K562 (cell line): ENCODE results near the gene API5. TPM values are rescaled to one million over a fixed set of nuclear protein-coding genes. Genes with fewer than 3 reads are reported as not detected.
"Not testable (repeated sequence)": the region's sequence is repeated elsewhere in the genome, so short reads cannot be mapped to it uniquely, and the experiment has no call there.

Experiments
- ATAC-seq: fragments of 200-7000 bp; cut with Tn5 transposase; 3 replicates; pipeline ENCODE4 v1.9.1; 2020; ENCODE audit warnings: moderate library complexity
- BruUV-seq: library from RNA; stranded (reverse); fragments of 400-500 nt; replicated peaks from 2 replicates; lab custom pipeline; 2021; lab: Mats Ljungman, UMichigan
- CTCF ChIA-PET: fragments of 300-600 bp; formaldehyde crosslinking; extraction: SDS; loops from one replicate; lab custom pipeline; 2021; ENCODE audit warnings: low intra/inter-chr PET ratio; lab: Yijun Ruan, JAX
- POLR2A ChIA-PET: fragments of 300-600, 350-650 bp; sonication (Branson Sonifier 250); formaldehyde crosslinking; extraction: SDS; loops from one replicate; lab custom pipeline; 2021; ENCODE audit warnings: antibody characterized with exemption, inconsistent platforms; lab: Yijun Ruan, JAX
- DNase-seq, 4 experiments: peaks; one replicate each; pipeline versions ENCODE4 v3.0.0 to v3.0.0-alpha.2; 2011 to 2018; ENCODE audit warnings: low spot score in 3 of 4, mixed read lengths in 3 of 4; ENCODE audit errors: extremely low read depth in 1 of 4
- FAIRE-seq: peaks from 2 replicates; lab custom pipeline; 2011; peaks lifted over from hg19 to GRCh38; lab: Jason Lieb, UNC
- H2AFZ ChIP-seq: 2 replicates; pipeline ENCODE4 v1.6.0; 2011; ENCODE audit warnings: low read depth, low read length, control low read depth, inconsistent platforms
- H3K27ac ChIP-seq: fragments of 200-600 bp; 3 replicates; pipeline ENCODE4 v1.8.0; 2011; ENCODE audit warnings: low read depth, mild to moderate bottlenecking, control low read depth, inconsistent platforms, low read length, moderate library complexity, mixed read lengths; ENCODE audit errors: extremely low read depth
- H3K27me3 ChIP-seq, 2 experiments: fragments of 300-600 bp in 1 of 2; 2 replicates in 1 of 2; 3 replicates in 1 of 2; pipeline versions ENCODE4 v1.6.0 to v1.8.0; 2011; ENCODE audit warnings: inconsistent platforms in 2 of 2, low read length in 2 of 2, mild to moderate bottlenecking in 1 of 2, mixed read lengths in 1 of 2, moderate library complexity in 1 of 2; ENCODE audit not compliant: control insufficient read depth in 2 of 2, insufficient read depth in 2 of 2
- H3K36me3 ChIP-seq: fragments of 300-600 bp; 3 replicates; pipeline ENCODE4 v1.8.0; 2011; ENCODE audit warnings: mild to moderate bottlenecking, low read length, inconsistent platforms; ENCODE audit not compliant: control insufficient read depth, insufficient read depth
- H3K4me1 ChIP-seq, 2 experiments: fragments of 200-600 bp in 1 of 2; replicated peaks in 1 of 2; 2 replicates in 1 of 2; 3 replicates in 1 of 2; pipeline versions ENCODE4 v1.5.1 to v1.8.0; 2011; ENCODE audit warnings: inconsistent platforms in 2 of 2, low read length in 2 of 2, mild to moderate bottlenecking in 1 of 2, mixed read lengths in 1 of 2, moderate library complexity in 1 of 2; ENCODE audit not compliant: control insufficient read depth in 2 of 2, insufficient read depth in 2 of 2
- H3K4me2 ChIP-seq: 2 replicates; pipeline ENCODE4 v1.6.1; 2011; ENCODE audit warnings: low read length, control low read depth, inconsistent platforms, mixed read lengths; ENCODE audit not compliant: insufficient read depth
- H3K4me3 ChIP-seq: fragments of 200-600 bp; sonication (generic), shearing (Covaris generic); 2 replicates; pipeline ENCODE4 v1.5.1; 2016; ENCODE audit warnings: control low read depth, inconsistent platforms
- H3K79me2 ChIP-seq: fragments of 200-600 bp; 3 replicates; pipeline ENCODE4 v1.8.0; 2011; ENCODE audit warnings: low read length, inconsistent platforms; ENCODE audit not compliant: control insufficient read depth, insufficient read depth
- H3K9ac ChIP-seq, 2 experiments: 2 replicates each; pipeline versions ENCODE4 v1.6.0 to v1.6.1; 2011; ENCODE audit warnings: low read depth in 2 of 2, low read length in 2 of 2, control low read depth in 1 of 2, inconsistent platforms in 1 of 2, mild to moderate bottlenecking in 1 of 2, mixed read lengths in 1 of 2; ENCODE audit not compliant: insufficient read depth in 1 of 2
- H3K9me1 ChIP-seq: one replicate; pipeline ENCODE4 v1.6.0; 2011; ENCODE audit warnings: inconsistent platforms, mild to moderate bottlenecking, low read length, moderate library complexity; ENCODE audit not compliant: control insufficient read depth, insufficient read depth
- H3K9me3 ChIP-seq: replicated peaks from 2 replicates; pipeline ENCODE4 v1.5.1; 2011; ENCODE audit warnings: low read depth, low read length, inconsistent platforms; ENCODE audit not compliant: control insufficient read depth, insufficient read depth
- H4K20me1 ChIP-seq: replicated peaks from 2 replicates; pipeline ENCODE4 v1.6.1; 2011; ENCODE audit warnings: low read length, inconsistent platforms, mixed read lengths; ENCODE audit not compliant: control insufficient read depth, insufficient read depth
- C11orf30 ChIP-seq: fragments of 450-650 bp; IDR thresholded peaks from 2 replicates; pipeline ENCODE4 v1.6.1; 2016; ENCODE audit warnings: low read depth, mild to moderate bottlenecking
- FOS ChIP-seq: IDR thresholded peaks from 3 replicates; pipeline ENCODE4 v1.6.1; 2011; ENCODE audit not compliant: insufficient read length; ENCODE audit errors: extremely low read depth
- FOXK2 ChIP-seq, 2 experiments: fragments of 450-650 bp; IDR thresholded peaks in 1 of 2; conservative IDR thresholded peaks in 1 of 2; 2 replicates each; pipeline ENCODE4 v1.6.1; 2016; ENCODE audit warnings: low read depth in 2 of 2, mild to moderate bottlenecking in 1 of 2
- ILK ChIP-seq: fragments of 450-650 bp; IDR thresholded peaks from 2 replicates; pipeline ENCODE4 v1.6.1; 2016; ENCODE audit warnings: missing genetic modification characterization, low read depth, mild to moderate bottlenecking, missing compliant biosample characterization, moderate library complexity, borderline replicate concordance
- RB1 ChIP-seq: fragments of 450-650 bp; IDR thresholded peaks from 2 replicates; pipeline ENCODE4 v1.6.1; 2017; ENCODE audit warnings: low read depth, mild to moderate bottlenecking
- WGBS: fragments of 100-300 bp; shearing (Covaris generic); methylation state at CpG from one replicate; pipeline ENCODE4 v1.1.6; 2016; ENCODE audit warnings: low coverage, mixed read lengths; ENCODE audit not compliant: insufficient coverage; ENCODE audit errors: missing lambda C conversion rate; 5-methylcytosine and 5-hydroxymethylcytosine counted together
- in situ Hi-C: fragments of 300-500 bp; cut with MboI; formaldehyde crosslinking; loops from 4 replicates; pipeline ENCODE4 v1.15.0; 2018; ENCODE audit warnings: inconsistent platforms, mixed read lengths
- intact Hi-C: fragments of 100-400 bp; cut with micrococcal nuclease; formaldehyde crosslinking; loops from 2 replicates; pipeline ENCODE4 v1.14.2; 2022
- polyA plus RNA-seq, 8 experiments: library from polyadenylated mRNA; depleted of rRNA in 4 of 8; stranded (reverse) in 5 of 8; unstranded in 3 of 8; fragments of >200 nt; fragmentation: Nextera tagmentation in 2 of 8; fragmentation: Illumina TruSeq in 1 of 8; extraction: Ambion mirVana in 2 of 8; extraction: Trizol in 1 of 8; gene quantifications; 2 replicates each; pipeline versions ENCODE4 v1.2.1 to v1.2.3, GENCODE V29; 2011 to 2014; ENCODE audit warnings: inconsistent platforms in 1 of 8, missing spikeins in 1 of 8
- total RNA-seq, 7 experiments: library from RNA; depleted of rRNA in 6 of 7; stranded (reverse); fragments of >200 nt in 6 of 7; fragmentation: Illumina TruSeq in 2 of 7; extraction: Trizol in 2 of 7; gene quantifications; 2 replicates each; pipeline versions ENCODE4 v1.2.1 to v1.2.3, GENCODE V29; 2011 to 2021; ENCODE audit warnings: low replicate concordance in 1 of 7
- TF ChIP-seq, protein P1 (sequence below): fragments of 250-450 bp; sonication (Bioruptor Pico); IDR thresholded peaks from 2 replicates; pipeline ENCODE4 v1.4.0; 2020; ENCODE audit warnings: mild to moderate bottlenecking, moderate library complexity, borderline replicate concordance
- TF ChIP-seq, protein P2 (sequence below): fragments of 450-650 bp; IDR thresholded peaks from 2 replicates; pipeline ENCODE4 v1.6.1; 2016; ENCODE audit warnings: borderline replicate concordance
- TF ChIP-seq, protein P3 (sequence below): fragments of 450-650 bp; IDR thresholded peaks from one replicate; pipeline ENCODE4 v1.6.1; 2018; ENCODE audit warnings: mild to moderate bottlenecking, moderate library complexity; ENCODE audit not compliant: partially characterized antibody

The API5 gene
- total and polyA plus RNA-seq, 9 of the 15 experiments (the other 6 are each of a cell fraction or from before 2014, with no cell fraction given): 59.8 to 146 (median 123) TPM

DNA sequence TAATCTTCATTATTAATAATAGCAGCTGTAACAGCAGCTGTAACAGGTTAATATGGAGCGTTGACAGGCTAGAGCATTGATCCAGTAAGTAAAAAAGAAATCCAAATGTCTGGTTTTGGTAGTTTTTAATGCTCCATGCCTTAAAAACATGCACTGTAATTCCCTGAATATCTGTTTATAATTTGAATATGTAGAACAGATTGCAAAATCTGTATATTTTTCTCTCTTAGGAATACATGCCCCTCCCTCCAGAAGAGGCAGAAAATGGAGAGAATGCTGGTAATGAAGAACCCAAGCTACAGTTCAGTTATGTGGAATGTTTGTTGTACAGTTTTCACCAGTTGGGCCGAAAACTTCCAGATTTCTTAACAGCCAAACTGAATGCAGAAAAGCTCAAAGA lies 16.7 kb downstream of the API5 start (continued):
- TF ChIP-seq, protein P1, sequence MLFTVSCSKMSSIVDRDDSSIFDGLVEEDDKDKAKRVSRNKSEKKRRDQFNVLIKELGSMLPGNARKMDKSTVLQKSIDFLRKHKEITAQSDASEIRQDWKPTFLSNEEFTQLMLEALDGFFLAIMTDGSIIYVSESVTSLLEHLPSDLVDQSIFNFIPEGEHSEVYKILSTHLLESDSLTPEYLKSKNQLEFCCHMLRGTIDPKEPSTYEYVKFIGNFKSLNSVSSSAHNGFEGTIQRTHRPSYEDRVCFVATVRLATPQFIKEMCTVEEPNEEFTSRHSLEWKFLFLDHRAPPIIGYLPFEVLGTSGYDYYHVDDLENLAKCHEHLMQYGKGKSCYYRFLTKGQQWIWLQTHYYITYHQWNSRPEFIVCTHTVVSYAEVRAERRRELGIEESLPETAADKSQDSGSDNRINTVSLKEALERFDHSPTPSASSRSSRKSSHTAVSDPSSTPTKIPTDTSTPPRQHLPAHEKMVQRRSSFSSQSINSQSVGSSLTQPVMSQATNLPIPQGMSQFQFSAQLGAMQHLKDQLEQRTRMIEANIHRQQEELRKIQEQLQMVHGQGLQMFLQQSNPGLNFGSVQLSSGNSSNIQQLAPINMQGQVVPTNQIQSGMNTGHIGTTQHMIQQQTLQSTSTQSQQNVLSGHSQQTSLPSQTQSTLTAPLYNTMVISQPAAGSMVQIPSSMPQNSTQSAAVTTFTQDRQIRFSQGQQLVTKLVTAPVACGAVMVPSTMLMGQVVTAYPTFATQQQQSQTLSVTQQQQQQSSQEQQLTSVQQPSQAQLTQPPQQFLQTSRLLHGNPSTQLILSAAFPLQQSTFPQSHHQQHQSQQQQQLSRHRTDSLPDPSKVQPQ (CRISPR knock-in tag): no peak
- no peak for TF ChIP-seq ILK (tag)

DNA sequence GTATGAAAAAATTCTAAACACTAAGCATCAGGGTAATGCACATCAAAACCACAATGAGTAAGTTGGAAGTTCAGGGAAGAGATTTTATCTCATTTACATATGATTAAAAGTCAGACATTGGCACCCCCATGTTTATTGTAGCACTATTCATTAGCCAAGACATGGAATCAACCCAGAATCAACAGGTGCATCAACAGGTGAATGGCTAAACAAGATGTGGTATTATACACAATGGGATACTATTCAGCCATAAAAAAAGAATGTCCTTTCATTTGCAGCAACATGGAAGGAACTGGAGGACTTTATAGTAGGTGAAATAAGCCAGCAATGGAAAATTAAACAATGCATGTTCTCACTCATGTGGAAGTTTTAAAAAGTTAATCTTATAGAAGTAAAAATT lies 29.4 kb downstream of the API5 start:
- no peaks in the 10 kb centered on the region for H3K9me1 ChIP-seq
- no peak overlapping the region for H3K4me3 ChIP-seq
- in situ Hi-C loops: no loop called here
- ChIA-PET CTCF (no interaction called here), POLR2A (interaction anchor here (0.8 kb wide), 1 partner anchor 20 kb away, joined by 3 read pairs; no protein-coding TSS in a partner anchor)
- H4K20me1 ChIP-seq: no peaks in the 10 kb centered on the region
- intact Hi-C loops: no loop called here
- ATAC-seq (no peak), DNase-seq (no peak), FAIRE-seq (no peak)
- TF ChIP-seq RB1 (no peak), C11orf30 (no peak), FOXK2 (conservative IDR thresholded peaks at IDR 0.05 in 1 of 2, IDR thresholded peaks at IDR 0.05 in 1 of 2; ENCODE audit: low read depth in 2 of 2) (no peak), FOS (no peak)
- TF ChIP-seq, protein P2, sequence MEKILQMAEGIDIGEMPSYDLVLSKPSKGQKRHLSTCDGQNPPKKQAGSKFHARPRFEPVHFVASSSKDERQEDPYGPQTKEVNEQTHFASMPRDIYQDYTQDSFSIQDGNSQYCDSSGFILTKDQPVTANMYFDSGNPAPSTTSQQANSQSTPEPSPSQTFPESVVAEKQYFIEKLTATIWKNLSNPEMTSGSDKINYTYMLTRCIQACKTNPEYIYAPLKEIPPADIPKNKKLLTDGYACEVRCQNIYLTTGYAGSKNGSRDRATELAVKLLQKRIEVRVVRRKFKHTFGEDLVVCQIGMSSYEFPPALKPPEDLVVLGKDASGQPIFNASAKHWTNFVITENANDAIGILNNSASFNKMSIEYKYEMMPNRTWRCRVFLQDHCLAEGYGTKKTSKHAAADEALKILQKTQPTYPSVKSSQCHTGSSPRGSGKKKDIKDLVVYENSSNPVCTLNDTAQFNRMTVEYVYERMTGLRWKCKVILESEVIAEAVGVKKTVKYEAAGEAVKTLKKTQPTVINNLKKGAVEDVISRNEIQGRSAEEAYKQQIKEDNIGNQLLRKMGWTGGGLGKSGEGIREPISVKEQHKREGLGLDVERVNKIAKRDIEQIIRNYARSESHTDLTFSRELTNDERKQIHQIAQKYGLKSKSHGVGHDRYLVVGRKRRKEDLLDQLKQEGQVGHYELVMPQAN: no peak
- TF ChIP-seq, protein P3, sequence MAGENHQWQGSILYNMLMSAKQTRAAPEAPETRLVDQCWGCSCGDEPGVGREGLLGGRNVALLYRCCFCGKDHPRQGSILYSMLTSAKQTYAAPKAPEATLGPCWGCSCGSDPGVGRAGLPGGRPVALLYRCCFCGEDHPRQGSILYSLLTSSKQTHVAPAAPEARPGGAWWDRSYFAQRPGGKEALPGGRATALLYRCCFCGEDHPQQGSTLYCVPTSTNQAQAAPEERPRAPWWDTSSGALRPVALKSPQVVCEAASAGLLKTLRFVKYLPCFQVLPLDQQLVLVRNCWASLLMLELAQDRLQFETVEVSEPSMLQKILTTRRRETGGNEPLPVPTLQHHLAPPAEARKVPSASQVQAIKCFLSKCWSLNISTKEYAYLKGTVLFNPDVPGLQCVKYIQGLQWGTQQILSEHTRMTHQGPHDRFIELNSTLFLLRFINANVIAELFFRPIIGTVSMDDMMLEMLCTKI: no peak
- no TSS peak for BruUV-seq
- H3K27ac ChIP-seq: no peak overlapping the region
- no peaks in the 10 kb centered on the region for H3K79me2 ChIP-seq
- peaks cover 50% of the 10 kb centered on the region for H3K36me3 ChIP-seq
- H3K4me2 ChIP-seq: no peak overlapping the region
- no peaks in the 10 kb centered on the region for H3K27me3 ChIP-seq
- no peak overlapping the region for H2AFZ ChIP-seq
- H3K9me3 ChIP-seq: no peaks in the 10 kb centered on the region
- H3K4me1 ChIP-seq: no peaks in the 10 kb centered on the region
- no peak overlapping the region for H3K9ac ChIP-seq

DNA sequence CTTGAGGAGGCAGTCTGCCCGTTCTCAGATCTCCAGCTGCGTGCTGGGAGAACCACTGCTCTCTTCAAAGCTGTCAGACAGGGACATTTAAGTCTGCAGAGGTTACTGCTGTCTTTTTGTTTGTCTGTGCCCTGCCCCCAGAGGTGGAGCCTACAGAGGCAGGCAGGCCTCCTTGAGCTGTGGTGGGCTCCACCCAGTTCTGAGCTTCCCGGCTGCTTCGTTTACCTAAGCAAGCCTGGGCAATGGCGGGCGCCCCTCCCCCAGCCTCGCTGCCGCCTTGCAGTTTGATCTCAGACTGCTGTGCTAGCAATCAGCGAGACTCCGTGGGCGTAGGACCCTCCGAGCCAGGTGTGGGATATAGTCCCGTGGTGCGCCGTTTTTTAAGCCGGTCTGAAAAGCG lies 39.6 kb downstream of the API5 start:
- WGBS: 30% methylated on average over 5 of the region's 17 CpGs
- CTCF ChIA-PET, H3K4me3 ChIP-seq, ATAC-seq, in situ Hi-C loops, FAIRE-seq, H3K27me3 ChIP-seq, H2AFZ ChIP-seq, H3K4me2 ChIP-seq, BruUV-seq, H3K36me3 ChIP-seq, H3K79me2 ChIP-seq, H3K9me3 ChIP-seq, H4K20me1 ChIP-seq, intact Hi-C loops, DNase-seq, H3K27ac ChIP-seq, H3K9ac ChIP-seq, H3K9me1 ChIP-seq, POLR2A ChIA-PET, H3K4me1 ChIP-seq: not testable (repeated sequence)
